Ishikawa (cell line): Measurements from ENCODE around the gene AMN.

Source experiments
- CEBPB ChIP-seq: IDR thresholded peaks from 2 replicates; pipeline ENCODE4 v1.6.1; 2012
- CREB1 ChIP-seq: IDR thresholded peaks from 2 replicates; pipeline ENCODE4 v1.6.1; 2012; ENCODE audit warnings: low read depth
- EGR1 ChIP-seq: IDR thresholded peaks from 2 replicates; pipeline ENCODE4 v1.6.1; 2012
- EP300 ChIP-seq: IDR thresholded peaks from 2 replicates; pipeline ENCODE4 v1.6.1; 2012; ENCODE audit warnings: borderline replicate concordance
- FOXM1 ChIP-seq: IDR thresholded peaks from 2 replicates; pipeline ENCODE4 v1.6.1; 2012; ENCODE audit warnings: low read depth, borderline replicate concordance
- NFIC ChIP-seq: IDR thresholded peaks from 2 replicates; pipeline ENCODE4 v1.6.1; 2012
- RAD21 ChIP-seq: IDR thresholded peaks from 2 replicates; pipeline ENCODE4 v1.6.1; 2012; ENCODE audit warnings: low read depth
- TAF1 ChIP-seq: IDR thresholded peaks from 2 replicates; pipeline ENCODE4 v1.6.1; 2012; ENCODE audit warnings: low read depth, mild to moderate bottlenecking
- TCF12 ChIP-seq: IDR thresholded peaks from 2 replicates; pipeline ENCODE4 v1.6.1; 2012; ENCODE audit warnings: low read depth
- TEAD4 ChIP-seq: IDR thresholded peaks from 2 replicates; pipeline ENCODE4 v1.6.1; 2012
- YY1 ChIP-seq: IDR thresholded peaks from 2 replicates; pipeline ENCODE4 v1.6.1; 2012; ENCODE audit warnings: low read depth
- ZBTB7A ChIP-seq: IDR thresholded peaks from 2 replicates; pipeline ENCODE4 v1.6.1; 2012; ENCODE audit warnings: low read depth
- TF ChIP-seq, protein P1 (sequence below): IDR thresholded peaks from 2 replicates; pipeline ENCODE4 v1.6.1; 2012
- TF ChIP-seq, protein P2 (sequence below): IDR thresholded peaks from 2 replicates; pipeline ENCODE4 v1.6.1; 2012
- TF ChIP-seq, protein P3 (sequence below): IDR thresholded peaks from 2 replicates; pipeline ENCODE4 v1.6.1; 2012; ENCODE audit warnings: low read depth, mild to moderate bottlenecking

AMN gene

DNA sequence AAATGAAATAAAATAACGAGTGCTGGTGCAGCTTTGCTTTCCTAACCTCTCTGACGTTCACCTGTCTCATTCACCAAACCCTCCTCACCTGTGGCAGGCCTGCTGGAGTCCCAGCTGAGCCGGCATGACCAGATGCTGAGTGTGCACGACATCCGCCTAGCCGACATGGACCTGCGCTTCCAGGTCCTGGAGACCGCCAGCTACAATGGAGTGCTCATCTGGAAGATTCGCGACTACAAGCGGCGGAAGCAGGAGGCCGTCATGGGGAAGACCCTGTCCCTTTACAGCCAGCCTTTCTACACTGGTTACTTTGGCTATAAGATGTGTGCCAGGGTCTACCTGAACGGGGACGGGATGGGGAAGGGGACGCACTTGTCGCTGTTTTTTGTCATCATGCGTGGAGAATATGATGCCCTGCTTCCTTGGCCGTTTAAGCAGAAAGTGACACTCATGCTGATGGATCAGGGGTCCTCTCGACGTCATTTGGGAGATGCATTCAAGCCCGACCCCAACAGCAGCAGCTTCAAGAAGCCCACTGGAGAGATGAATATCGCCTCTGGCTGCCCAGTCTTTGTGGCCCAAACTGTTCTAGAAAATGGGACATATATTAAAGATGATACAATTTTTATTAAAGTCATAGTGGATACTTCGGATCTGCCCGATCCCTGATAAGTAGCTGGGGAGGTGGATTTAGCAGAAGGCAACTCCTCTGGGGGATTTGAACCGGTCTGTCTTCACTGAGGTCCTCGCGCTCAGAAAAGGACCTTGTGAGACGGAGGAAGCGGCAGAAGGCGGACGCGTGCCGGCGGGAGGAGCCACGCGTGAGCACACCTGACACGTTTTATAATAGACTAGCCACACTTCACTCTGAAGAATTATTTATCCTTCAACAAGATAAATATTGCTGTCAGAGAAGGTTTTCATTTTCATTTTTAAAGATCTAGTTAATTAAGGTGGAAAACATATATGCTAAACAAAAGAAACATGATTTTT is 17.1 kb upstream of the AMN start:
- TF ChIP-seq, protein P1, sequence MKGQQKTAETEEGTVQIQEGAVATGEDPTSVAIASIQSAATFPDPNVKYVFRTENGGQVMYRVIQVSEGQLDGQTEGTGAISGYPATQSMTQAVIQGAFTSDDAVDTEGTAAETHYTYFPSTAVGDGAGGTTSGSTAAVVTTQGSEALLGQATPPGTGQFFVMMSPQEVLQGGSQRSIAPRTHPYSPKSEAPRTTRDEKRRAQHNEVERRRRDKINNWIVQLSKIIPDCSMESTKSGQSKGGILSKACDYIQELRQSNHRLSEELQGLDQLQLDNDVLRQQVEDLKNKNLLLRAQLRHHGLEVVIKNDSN = no peak
- TF ChIP-seq TCF12 (no peak), ZBTB7A (no peak), EGR1 (no peak), YY1 (no peak), FOXM1 (no peak), CEBPB (no peak), TAF1 (no peak), EP300 (no peak), RAD21 (no peak), TEAD4 (no peak), NFIC (no peak), CREB1 (no peak)
- TF ChIP-seq, protein P2, sequence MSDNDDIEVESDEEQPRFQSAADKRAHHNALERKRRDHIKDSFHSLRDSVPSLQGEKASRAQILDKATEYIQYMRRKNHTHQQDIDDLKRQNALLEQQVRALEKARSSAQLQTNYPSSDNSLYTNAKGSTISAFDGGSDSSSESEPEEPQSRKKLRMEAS = no peak
- TF ChIP-seq, protein P3, sequence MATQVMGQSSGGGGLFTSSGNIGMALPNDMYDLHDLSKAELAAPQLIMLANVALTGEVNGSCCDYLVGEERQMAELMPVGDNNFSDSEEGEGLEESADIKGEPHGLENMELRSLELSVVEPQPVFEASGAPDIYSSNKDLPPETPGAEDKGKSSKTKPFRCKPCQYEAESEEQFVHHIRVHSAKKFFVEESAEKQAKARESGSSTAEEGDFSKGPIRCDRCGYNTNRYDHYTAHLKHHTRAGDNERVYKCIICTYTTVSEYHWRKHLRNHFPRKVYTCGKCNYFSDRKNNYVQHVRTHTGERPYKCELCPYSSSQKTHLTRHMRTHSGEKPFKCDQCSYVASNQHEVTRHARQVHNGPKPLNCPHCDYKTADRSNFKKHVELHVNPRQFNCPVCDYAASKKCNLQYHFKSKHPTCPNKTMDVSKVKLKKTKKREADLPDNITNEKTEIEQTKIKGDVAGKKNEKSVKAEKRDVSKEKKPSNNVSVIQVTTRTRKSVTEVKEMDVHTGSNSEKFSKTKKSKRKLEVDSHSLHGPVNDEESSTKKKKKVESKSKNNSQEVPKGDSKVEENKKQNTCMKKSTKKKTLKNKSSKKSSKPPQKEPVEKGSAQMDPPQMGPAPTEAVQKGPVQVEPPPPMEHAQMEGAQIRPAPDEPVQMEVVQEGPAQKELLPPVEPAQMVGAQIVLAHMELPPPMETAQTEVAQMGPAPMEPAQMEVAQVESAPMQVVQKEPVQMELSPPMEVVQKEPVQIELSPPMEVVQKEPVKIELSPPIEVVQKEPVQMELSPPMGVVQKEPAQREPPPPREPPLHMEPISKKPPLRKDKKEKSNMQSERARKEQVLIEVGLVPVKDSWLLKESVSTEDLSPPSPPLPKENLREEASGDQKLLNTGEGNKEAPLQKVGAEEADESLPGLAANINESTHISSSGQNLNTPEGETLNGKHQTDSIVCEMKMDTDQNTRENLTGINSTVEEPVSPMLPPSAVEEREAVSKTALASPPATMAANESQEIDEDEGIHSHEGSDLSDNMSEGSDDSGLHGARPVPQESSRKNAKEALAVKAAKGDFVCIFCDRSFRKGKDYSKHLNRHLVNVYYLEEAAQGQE = no peak

DNA sequence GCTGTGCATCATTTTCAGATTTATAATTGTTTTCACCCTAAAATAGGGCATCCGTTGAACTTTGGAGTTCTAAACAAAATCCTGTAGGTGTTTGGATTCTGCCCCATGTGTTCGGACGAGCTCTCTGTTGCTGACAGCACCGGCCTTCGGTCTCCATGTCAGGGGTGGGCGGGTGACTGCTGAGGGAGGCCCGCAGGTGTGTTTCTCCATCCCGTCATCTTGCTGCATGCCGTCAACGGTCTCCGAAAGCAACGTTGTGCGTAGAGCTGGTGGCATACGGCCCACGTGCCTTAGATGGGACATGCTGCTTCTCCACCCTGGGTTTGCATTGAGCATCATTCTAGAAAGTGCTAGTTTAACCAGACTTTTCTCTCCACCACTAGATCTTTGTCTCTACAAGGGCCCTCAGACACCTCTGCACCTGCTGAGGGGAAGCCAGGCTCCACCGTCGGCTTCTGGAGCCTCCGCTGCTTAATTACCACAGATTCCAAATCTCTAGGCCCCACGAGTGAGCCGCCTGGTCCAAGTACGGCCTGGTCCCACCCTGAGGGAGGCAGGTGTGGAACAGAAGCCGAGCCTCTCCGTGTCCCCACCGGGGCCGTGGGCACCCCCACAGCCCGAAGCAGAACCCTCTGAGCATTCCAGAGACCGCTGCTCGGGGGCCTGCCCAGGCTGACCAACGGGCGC is 15.7 kb upstream of the AMN start:
- TF ChIP-seq YY1 = no peak
- no peak for TF ChIP-seq TAF1
- TF ChIP-seq, protein P2 = no peak
- TF ChIP-seq TEAD4 = no peak
- no peak for TF ChIP-seq NFIC
- no peak for TF ChIP-seq EGR1
- TF ChIP-seq EP300 = no peak

DNA sequence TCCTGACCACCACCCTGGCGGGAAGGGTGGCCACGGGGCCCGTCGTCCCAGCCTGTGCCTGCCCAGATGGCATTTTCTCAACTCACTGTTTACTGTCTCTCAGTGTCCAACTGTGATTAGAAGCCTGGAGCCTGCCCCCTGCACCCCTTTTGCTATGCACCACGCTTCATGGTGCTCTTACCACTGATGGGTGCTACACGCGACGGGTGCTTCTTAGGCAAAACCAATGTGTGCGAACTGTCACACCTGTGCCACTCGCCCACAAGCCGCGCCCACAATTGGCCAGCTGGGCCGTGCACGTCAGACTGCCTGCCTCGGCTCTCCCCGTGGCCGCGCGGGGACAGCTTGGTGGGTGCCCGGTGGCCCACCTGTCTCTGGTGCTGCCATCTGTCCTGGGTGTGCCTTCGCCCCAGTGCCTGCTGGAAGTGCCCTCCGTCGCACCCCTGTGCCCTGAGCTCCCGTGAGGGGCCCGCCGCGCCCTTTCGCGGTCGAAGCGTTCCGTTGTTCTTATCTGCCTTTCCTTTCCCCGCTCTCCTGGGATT is 15.1 kb upstream of the AMN start:
- TF ChIP-seq FOXM1 (no peak), EGR1 (no peak), ZBTB7A (no peak), TEAD4 (no peak), TCF12 (no peak), EP300 (no peak), RAD21 (no peak), CEBPB (no peak), CREB1 (no peak), NFIC (no peak)
- TF ChIP-seq, protein P2 = no peak
- TF ChIP-seq, protein P3 = no peak
- TF ChIP-seq, protein P1 = no peak

DNA sequence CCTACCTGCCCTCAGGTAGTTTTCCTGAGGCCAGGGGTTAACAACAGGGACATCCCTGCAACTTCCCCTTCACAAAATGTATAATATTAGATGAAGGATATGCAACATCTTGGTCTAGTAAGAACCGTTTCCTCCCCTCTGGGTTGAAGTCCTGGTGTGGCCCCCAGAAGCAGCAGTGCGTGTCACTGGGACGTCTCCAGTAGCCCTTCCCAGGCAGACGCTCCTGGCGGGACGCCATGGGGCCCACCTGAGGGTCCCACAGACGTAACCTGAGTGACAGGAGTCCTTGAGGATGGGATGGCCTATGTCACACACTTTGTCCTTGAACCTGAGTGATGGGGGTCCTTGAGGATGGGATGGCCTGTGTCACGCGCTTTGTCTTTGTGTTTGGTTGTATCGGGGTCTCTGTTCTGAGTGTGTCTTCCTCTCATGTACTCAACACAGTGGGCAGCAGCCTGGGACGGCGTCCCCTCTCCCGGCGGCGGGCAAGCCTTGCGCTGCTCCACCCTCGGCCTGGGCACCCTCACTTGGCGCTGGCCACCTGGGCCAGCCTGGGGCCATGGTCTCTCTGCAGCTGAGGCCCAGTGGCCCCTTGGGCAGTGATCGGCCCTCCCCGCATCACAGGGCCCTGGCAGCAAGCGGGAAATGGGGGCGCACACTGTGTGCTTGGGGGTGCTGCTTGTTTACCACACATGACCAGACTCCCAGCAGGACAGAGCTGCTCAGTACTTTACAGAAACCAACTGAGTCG is 14.3 kb upstream of the AMN start:
- no peak for TF ChIP-seq EGR1
- no peak for TF ChIP-seq CEBPB
- no peak for TF ChIP-seq EP300
- TF ChIP-seq TAF1 = no peak
- no peak for TF ChIP-seq FOXM1
- TF ChIP-seq CREB1 = no peak
- no peak for TF ChIP-seq TCF12
- TF ChIP-seq ZBTB7A = no peak
- TF ChIP-seq RAD21 = no peak
- TF ChIP-seq NFIC = no peak
- TF ChIP-seq, protein P1 = no peak
- TF ChIP-seq, protein P3 = no peak
- no peak for TF ChIP-seq YY1
- TF ChIP-seq TEAD4 = no peak
- TF ChIP-seq, protein P2 = no peak
